DLD1 (cell line): ENCODE measurements around the gene MRPL4.

Experiments
- in situ Hi-C: cut with HindIII; loops from 2 replicates; pipeline ENCODE4 v1.10.0; 2017; ENCODE audit warnings: low sequenced_read_pairs

MRPL4 gene

GRCh38 chr19:10309423-10309822, 57.4 kb downstream of the MRPL4 start, which contains the start of gene ZGLP1:
Gene ZGLP1 (minus strand): TSS chr19:10309815.
- in situ Hi-C loops = no loop called here
